ENCODE measurements around the gene CCL25.

GRCh38 chr19:8021374-8021773 is 31.2 kb upstream of the CCL25 start:
- TF ChIP-seq CTCF (IDR thresholded peaks at IDR 0.05; ENCODE audit: low read depth, low read length) (no peak), MYC (IDR thresholded peaks at IDR 0.05; ENCODE audit: low read depth, low read length) (no peak)
